SU-DHL-6 (cell line): ENCODE data around the gene SLC4A1.

Experiments
- EZH2phosphoT487 ChIP-seq: fragments of 200-600 bp; sonication (generic), shearing (Covaris generic); conservative IDR thresholded peaks from 2 replicates; pipeline ENCODE4 v1.6.1; 2018; ENCODE audit warnings: mild to moderate bottlenecking, antibody characterized with exemption, low read length, moderate library complexity, mixed read lengths
- TF ChIP-seq, protein P1 (sequence below): fragments of 200-600 bp; sonication (generic); IDR thresholded peaks from one replicate; pipeline ENCODE4 v1.5.1; 2017; ENCODE audit warnings: antibody characterized with exemption, mild to moderate bottlenecking, low read length, moderate library complexity; ENCODE audit not compliant: insufficient read depth, poor library complexity, severe bottlenecking

DNA sequence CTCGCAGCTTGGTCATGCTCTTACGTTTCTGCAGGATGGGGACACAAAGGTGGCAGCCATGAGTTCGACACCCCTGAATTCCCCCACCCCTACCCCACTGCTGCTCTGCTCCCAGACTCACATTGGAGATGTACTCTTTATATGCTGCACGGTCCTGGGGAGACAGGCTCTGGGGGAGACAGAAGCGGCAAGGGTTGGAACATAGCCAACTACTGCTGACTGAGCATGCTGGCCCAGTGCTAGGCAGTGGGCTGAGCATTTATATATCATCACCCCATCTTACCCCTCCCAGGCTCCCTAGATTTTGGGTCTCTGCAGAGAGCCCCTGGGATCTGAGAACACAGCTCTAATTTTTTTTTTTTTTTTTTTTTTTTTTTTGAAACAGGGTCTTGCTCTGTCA, 60.2 kb downstream of the SLC4A1 start:
- TF ChIP-seq, protein P1, sequence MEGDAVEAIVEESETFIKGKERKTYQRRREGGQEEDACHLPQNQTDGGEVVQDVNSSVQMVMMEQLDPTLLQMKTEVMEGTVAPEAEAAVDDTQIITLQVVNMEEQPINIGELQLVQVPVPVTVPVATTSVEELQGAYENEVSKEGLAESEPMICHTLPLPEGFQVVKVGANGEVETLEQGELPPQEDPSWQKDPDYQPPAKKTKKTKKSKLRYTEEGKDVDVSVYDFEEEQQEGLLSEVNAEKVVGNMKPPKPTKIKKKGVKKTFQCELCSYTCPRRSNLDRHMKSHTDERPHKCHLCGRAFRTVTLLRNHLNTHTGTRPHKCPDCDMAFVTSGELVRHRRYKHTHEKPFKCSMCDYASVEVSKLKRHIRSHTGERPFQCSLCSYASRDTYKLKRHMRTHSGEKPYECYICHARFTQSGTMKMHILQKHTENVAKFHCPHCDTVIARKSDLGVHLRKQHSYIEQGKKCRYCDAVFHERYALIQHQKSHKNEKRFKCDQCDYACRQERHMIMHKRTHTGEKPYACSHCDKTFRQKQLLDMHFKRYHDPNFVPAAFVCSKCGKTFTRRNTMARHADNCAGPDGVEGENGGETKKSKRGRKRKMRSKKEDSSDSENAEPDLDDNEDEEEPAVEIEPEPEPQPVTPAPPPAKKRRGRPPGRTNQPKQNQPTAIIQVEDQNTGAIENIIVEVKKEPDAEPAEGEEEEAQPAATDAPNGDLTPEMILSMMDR: no peak
- no peak for TF ChIP-seq EZH2phosphoT487
